NCI-H774 (cell line): Measurements from ENCODE around the gene STUB1.
A peak's percentile ranks its signal among the peaks of the same experiment; 100 is the strongest.

Experiments used
- DNase-seq: peaks from one replicate; lab custom pipeline; 2025; lab: John Stamatoyannopoulos, UW

STUB1 gene

GRCh38 chr16:679814-680624 is at the start of gene STUB1:
TSS of gene STUB1 (plus strand) at chr16:680410. CDS start at chr16:680526, 116 bp downstream.
- peak; percentile 69 for DNase-seq

DNA sequence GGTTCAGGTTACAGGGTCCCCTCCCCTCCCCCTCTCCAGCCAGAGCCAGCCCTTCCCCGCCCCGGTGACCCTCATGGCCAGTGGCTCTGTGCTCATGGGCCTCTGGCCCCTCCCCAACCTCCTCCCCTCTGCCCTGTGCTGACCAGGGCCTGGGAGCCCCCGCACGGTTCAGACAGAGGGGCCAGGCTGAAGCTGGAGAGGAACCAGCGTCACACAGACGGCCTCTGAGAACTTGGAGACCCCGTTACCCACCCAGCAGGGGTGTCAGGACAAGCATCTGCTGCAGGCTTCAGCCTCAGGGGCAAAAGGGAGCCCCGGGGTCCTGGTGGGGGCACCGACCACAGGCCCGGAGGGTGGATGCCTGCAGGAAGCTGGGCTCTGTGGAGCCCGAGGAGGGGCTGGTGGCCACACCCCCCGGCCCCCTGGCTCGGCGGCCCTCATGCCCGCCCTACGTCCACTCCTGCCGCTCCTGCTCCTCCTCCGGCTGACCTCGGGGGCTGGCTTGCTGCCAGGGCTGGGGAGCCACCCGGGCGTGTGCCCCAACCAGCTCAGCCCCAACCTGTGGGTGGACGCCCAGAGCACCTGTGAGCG is 49.3 kb upstream of the STUB1 start, which contains the start of gene WFIKKN1:
TSS of gene WFIKKN1 (plus strand) at position 171 of the 591 bp plus-strand sequence. CDS start at position 440, 269 bp downstream.
- no peak for DNase-seq

- DNase-seq: no peak
Measured at GRCh38 chr16:631808-632358, 48.3 kb upstream of the STUB1 start.

GRCh38 chr16:632486-633335 is 47.5 kb upstream of the STUB1 start:
- DNase-seq: no peak

GRCh38 chr16:633336-634050 is 46.7 kb upstream of the STUB1 start:
- no peak for DNase-seq

- no peak for DNase-seq
Measured at GRCh38 chr16:634051-634670, 46.0 kb upstream of the STUB1 start.

GRCh38 chr16:634996-635395 is 45.2 kb upstream of the STUB1 start:
- DNase-seq: no peak

DNA sequence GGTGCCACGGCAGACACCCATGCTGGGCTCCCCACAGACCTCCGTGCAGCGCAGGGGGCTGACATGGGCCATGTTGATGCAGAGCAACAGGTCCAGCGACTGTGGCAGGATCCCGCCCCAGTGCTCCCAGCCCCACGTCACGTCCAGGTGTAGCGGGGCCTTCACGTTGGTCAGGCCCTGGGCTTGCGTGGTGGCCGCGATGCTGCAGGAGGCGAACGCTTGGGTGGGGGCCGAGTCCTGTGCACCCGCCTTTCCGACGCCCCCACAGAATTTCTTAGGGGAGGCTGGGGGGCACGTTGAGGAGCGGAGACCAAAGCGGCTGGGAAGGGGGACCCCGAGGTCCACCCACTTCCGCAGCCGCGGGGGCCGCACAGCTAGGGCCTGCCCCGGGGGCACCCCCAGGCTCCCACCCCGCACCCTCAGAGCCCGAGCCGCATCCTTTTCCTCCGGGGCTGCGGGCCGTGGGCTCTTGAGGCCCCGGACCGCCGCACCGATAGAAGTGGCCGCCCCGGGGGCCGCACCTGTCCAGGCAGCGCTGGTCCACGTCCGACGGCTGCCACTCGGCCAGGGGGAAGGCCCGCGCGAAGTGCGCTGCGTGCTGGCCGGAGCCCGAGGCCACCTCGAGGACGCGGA is 44.5 kb upstream of the STUB1 start:
- no peak for DNase-seq

- peak; percentile 74 for DNase-seq
Measured at GRCh38 chr16:636206-637080, 43.8 kb upstream of the STUB1 start, which contains the start of gene METTL26. TSS of gene METTL26 (minus strand) at chr16:636305. CDS start at chr16:636290, 15 bp downstream.

GRCh38 chr16:637081-638018 is 42.9 kb upstream of the STUB1 start:
- DNase-seq: no peak

GRCh38 chr16:638034-638543 is 42.1 kb upstream of the STUB1 start:
- no peak for DNase-seq

- no peak for DNase-seq
Measured at GRCh38 chr16:638836-639235, 41.4 kb upstream of the STUB1 start.

DNA sequence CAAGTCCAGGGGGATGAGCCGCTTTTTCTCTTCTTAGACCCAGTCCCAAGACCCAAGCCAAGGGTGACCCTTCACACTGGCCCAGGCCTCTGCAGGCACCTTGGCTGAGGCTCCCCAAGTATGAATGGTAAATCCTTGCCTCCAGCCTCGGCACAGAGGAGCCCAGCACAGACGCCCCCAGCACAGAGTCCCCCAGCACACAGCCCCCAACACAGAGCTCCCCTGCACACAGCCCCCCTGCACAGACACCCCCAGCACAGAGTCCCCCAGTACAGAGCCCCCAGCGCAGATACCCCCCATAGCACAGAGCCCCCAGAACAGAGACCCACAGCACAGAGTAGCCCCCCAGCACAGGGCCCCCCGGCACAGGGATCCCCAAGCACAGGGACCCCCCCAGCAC is 39.6 kb upstream of the STUB1 start:
- DNase-seq: no peak

- peak; percentile 58 for DNase-seq
Measured at GRCh38 chr16:641326-642188, 38.7 kb upstream of the STUB1 start, which contains the start of gene MCRIP2. TSS of gene MCRIP2 (plus strand) at chr16:641828. CDS start at chr16:641992, 164 bp downstream.

- no peak for DNase-seq
Measured at GRCh38 chr16:642189-643049, 37.8 kb upstream of the STUB1 start.

- no peak for DNase-seq
Measured at GRCh38 chr16:643050-643368, 37.2 kb upstream of the STUB1 start.
